T-cell (primary cell): Measurements from ENCODE around the gene CERS3. TPM values are rescaled to one million over a fixed set of nuclear protein-coding genes. Genes with fewer than 3 reads are reported as not detected.

ENCODE experiments used
- ATAC-seq, 4 experiments: fragments of 200-7000 bp in 3 of 4; fragments of 150-1000 bp in 1 of 4; cut with Tn5 transposase; replicated peaks in 1 of 4; 1 replicate in 3 of 4; 2 replicates in 1 of 4; pipeline ENCODE4 v1.10.0; 2021; ENCODE audit warnings: moderate library complexity in 3 of 4, mild to moderate bottlenecking in 2 of 4, moderate number of reproducible peaks in 1 of 4
- CTCF ChIA-PET, 2 donors: fragments of 300-600 bp; sonication (Branson Sonifier 250); formaldehyde crosslinking; loops; one replicate each; lab custom pipeline; 2022; ENCODE audit warnings: antibody characterized with exemption in 2 of 2; lab: Charles Lee
- POLR2A ChIA-PET, 2 donors: fragments of 300-600 bp; sonication (Branson Sonifier 250); formaldehyde crosslinking; loops; one replicate each; lab custom pipeline; 2022; ENCODE audit warnings: antibody characterized with exemption in 2 of 2; lab: Charles Lee
- DNase-seq, 35 experiments: peaks; one replicate each; pipeline versions ENCODE4 v3.0.0 to v3.0.0-alpha.2; 2013 to 2023
- H3K27ac ChIP-seq: one replicate; pipeline ENCODE4 v1.5.1; 2013; ENCODE audit warnings: low read length
- H3K27me3 ChIP-seq, 2 experiments: replicated peaks in 1 of 2; 1 replicate in 1 of 2; 2 replicates in 1 of 2; pipeline versions ENCODE4 v1.6.1 to v1.7.0; 2013; ENCODE audit warnings: low read length in 1 of 2, mixed read lengths in 1 of 2; ENCODE audit not compliant: control insufficient read depth in 2 of 2, insufficient read depth in 2 of 2; ENCODE audit errors: extremely low read depth in 1 of 2
- H3K36me3 ChIP-seq, 2 donors: 1 replicate in 1 of 2; 2 replicates in 1 of 2; pipeline versions ENCODE4 v1.6.1 to v1.7.0; 2013; ENCODE audit warnings: low read length in 1 of 2; ENCODE audit not compliant: control insufficient read depth in 2 of 2, insufficient read depth in 1 of 2; ENCODE audit errors: extremely low read depth in 1 of 2
- H3K4me1 ChIP-seq, 2 experiments: 1 replicate in 1 of 2; 2 replicates in 1 of 2; pipeline versions ENCODE4 v1.6.1 to v1.7.0; 2013; ENCODE audit warnings: low read length in 2 of 2, mixed read lengths in 1 of 2; ENCODE audit not compliant: insufficient read depth in 2 of 2, control insufficient read depth in 1 of 2; ENCODE audit errors: extremely low read depth in 1 of 2
- H3K4me3 ChIP-seq, 2 donors: 1 replicate in 1 of 2; 2 replicates in 1 of 2; pipeline versions ENCODE4 v1.5.1 to v1.7.0; 2013; ENCODE audit warnings: mild to moderate bottlenecking in 2 of 2, low read length in 1 of 2, moderate library complexity in 1 of 2; ENCODE audit not compliant: control insufficient read depth in 1 of 2; ENCODE audit errors: extremely low read depth in 1 of 2
- H3K9me3 ChIP-seq: 2 replicates; pipeline ENCODE4 v1.7.0; 2013
- H3K27ac Mint-ChIP-seq, 2 donors: one replicate each; pipeline ENCODE4 v1.8.0; 2020 to 2021; ENCODE audit warnings: mild to moderate bottlenecking in 2 of 2, mixed read lengths in 2 of 2
- H3K27me3 Mint-ChIP-seq, 2 donors: one replicate each; pipeline ENCODE4 v1.8.0; 2021 to 2022; ENCODE audit warnings: mixed read lengths in 2 of 2
- H3K36me3 Mint-ChIP-seq: one replicate; pipeline ENCODE4 v1.8.0; 2021; ENCODE audit warnings: mixed read lengths
- H3K4me1 Mint-ChIP-seq, 3 donors: one replicate each; pipeline ENCODE4 v1.8.0; 2020 to 2022; ENCODE audit warnings: mixed read lengths in 3 of 3, mild to moderate bottlenecking in 1 of 3
- H3K4me3 Mint-ChIP-seq, 3 donors: one replicate each; pipeline ENCODE4 v1.8.0; 2020 to 2022; ENCODE audit warnings: mild to moderate bottlenecking in 3 of 3, mixed read lengths in 3 of 3, moderate library complexity in 3 of 3
- H3K9me3 Mint-ChIP-seq, 3 donors: one replicate each; pipeline ENCODE4 v1.8.0; 2020 to 2022; ENCODE audit warnings: mixed read lengths in 3 of 3
- WGBS: methylation state at CpG from one replicate; pipeline ENCODE4 v1.1.5; 2013; ENCODE audit warnings: missing lambda C conversion rate; ENCODE audit not compliant: insufficient coverage; 5-methylcytosine and 5-hydroxymethylcytosine counted together
- total RNA-seq, 35 experiments: library from RNA in 6 of 35; stranded (reverse) in 6 of 35; fragments of 120-200 nt in 1 of 35; gene quantifications; one replicate each; pipeline versions ENCODE4 v1.2.1 to v1.2.4 and lab custom pipeline; 2013 to 2026

Gene CERS3
- total RNA-seq, 5 donors from 2014 or later (not counting 1 experiment from before 2014, with no cell fraction given), result 1.1 to 3.5 (median 2.6) TPM

DNA sequence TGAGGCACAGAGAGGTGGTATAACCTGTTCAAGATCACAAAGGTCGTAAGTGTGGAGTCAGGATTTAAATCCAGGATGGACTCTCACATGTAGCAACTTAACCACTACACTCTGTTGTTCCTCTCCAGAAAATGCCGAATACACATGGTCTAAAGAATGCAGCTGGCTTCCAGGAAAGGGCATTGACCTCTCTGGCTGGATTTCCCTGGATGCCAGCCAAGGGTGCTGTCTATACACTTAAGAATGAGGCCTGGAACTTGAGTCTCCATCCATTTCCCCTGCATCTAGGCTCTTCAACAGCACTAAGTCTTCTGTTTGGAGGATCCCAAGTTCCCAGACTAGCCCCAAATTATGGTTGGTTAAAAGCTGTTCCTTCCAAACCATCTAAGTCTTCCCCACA lies 60.5 kb downstream of the CERS3 start:
- Histone ChIP-seq H3K4me1 (peaks cover 2 to 4% of the 10 kb centered on the region in 2 experiments), H3K27me3 (no peaks in the 10 kb centered on the region), H3K36me3 (no peaks in the 10 kb centered on the region), H3K27ac (no peak overlapping the region), H3K9me3 (no peaks in the 10 kb centered on the region), H3K4me3 (no peak overlapping the region)
- ATAC-seq (no peak), DNase-seq (no peak)
- peaks cover 0 to 5% of the 10 kb centered on the region in 2 donors for H3K27me3 Mint-ChIP-seq
- H3K27ac Mint-ChIP-seq, result no peak overlapping the region
- POLR2A ChIA-PET, result no interaction called here
- H3K4me1 Mint-ChIP-seq, result peaks cover 16 to 17% (median 17%) of the 10 kb centered on the region in 3 donors
- peaks cover 35% of the 10 kb centered on the region for H3K36me3 Mint-ChIP-seq
- CTCF ChIA-PET, result no interaction called here
- peaks cover 0 to 4% (median 0%) of the 10 kb centered on the region in 3 donors for H3K9me3 Mint-ChIP-seq
- no peak overlapping the region for H3K4me3 Mint-ChIP-seq
- WGBS, result 67% methylated on average over 1 of the region's 2 CpGs

DNA sequence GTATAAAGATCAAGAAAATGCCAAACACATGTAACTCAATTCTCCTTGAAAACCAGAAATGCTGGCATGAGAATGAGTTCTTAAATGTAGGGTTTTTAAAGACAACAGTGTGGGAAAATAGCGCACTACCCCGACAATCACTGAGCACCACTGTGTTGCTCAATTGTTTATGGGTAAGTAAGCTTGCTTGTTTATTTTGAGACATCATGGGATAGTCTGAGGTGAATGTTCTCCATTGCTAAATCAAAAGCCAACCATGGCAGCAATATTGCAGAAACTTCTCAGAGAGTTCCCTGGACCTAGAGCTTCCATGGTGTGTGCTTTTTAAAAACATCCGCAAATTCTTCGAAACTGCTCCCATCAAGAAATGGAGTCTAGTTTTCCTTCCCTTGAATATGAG lies 62.7 kb downstream of the CERS3 start:
- CTCF ChIA-PET, result no interaction called here

DNA sequence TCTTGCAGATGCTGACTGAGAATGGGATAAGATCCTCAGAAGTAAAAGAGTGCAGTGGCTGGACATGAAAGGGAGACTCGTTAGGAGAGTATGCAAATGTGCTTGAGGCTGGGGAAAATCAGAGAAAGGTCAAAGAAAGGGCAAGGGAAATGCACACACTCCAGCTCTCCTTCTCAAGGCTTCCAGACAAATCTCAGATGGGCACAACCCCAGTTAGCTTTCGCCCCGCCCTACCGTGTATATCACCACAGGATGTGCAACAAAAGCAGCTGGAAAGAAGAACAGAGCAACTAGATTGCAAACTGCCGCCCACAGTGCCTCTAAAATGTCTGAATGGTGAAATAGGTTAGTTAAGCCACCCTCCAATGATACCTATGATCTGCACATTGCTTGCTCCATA lies 63.9 kb downstream of the CERS3 start:
- Histone ChIP-seq H3K4me1 (peaks cover 2 to 4% of the 10 kb centered on the region in 2 experiments), H3K4me3 (no peak overlapping the region), H3K27me3 (no peaks in the 10 kb centered on the region), H3K27ac (no peak overlapping the region), H3K36me3 (no peaks in the 10 kb centered on the region), H3K9me3 (no peaks in the 10 kb centered on the region)
- DNase-seq (peak in 3 of 35 experiments; percentile 0 to 6 (median 2)), ATAC-seq (peak in 1 of 4 experiments; percentile 47)
- CTCF ChIA-PET, result no interaction called here
- Mint-ChIP-seq H3K4me1 (peaks cover 17 to 24% (median 18%) of the 10 kb centered on the region in 3 donors), H3K4me3 (no peak overlapping the region), H3K9me3 (no peaks in the 10 kb centered on the region), H3K27me3 (peaks cover 0 to 2% of the 10 kb centered on the region in 2 donors), H3K27ac (no peak overlapping the region), H3K36me3 (peaks cover 18% of the 10 kb centered on the region)
- POLR2A ChIA-PET, result no interaction called here
- no CpG with 5 or more reads among the region's 5 CpGs for WGBS

More for the DNA sequence above, 62.7 kb downstream of the CERS3 start:
- no peaks in the 10 kb centered on the region for H3K27me3 ChIP-seq
- WGBS, result 75% methylated on average over 2 of the region's 4 CpGs
- DNase-seq (no peak), ATAC-seq (no peak)
- Mint-ChIP-seq H3K4me3 (no peak overlapping the region), H3K36me3 (peaks cover 27% of the 10 kb centered on the region), H3K27me3 (peaks cover 0 to 5% of the 10 kb centered on the region in 2 donors), H3K4me1 (peaks cover 16 to 17% (median 17%) of the 10 kb centered on the region in 3 donors), H3K27ac (no peak overlapping the region), H3K9me3 (no peaks in the 10 kb centered on the region)
- H3K4me3 ChIP-seq, result no peak overlapping the region
- H3K9me3 ChIP-seq, result no peaks in the 10 kb centered on the region
- no peak overlapping the region for H3K27ac ChIP-seq
- peaks cover 2 to 4% of the 10 kb centered on the region in 2 experiments for H3K4me1 ChIP-seq
- H3K36me3 ChIP-seq, result no peaks in the 10 kb centered on the region
- POLR2A ChIA-PET, result no interaction called here

DNA sequence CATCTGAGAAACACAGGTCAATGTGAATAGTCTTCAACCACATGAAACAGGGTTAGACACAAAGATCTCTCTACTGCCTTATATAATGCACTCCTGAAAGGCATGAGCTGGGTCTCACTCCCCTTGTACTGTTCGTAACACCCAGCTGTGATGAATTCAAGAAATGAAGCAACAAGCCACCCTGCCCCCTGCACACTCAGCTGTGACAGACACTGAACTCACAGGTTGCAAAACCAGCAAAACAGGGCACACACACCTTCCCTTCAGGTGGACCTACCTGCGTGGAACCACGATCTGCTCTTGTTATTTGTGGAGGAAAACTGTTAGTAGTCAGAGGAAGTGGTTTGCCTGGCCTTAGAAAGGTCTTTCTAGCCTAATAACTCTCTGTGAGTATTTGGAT lies 64.5 kb downstream of the CERS3 start:
- ATAC-seq, result no peak
- H3K27me3 Mint-ChIP-seq, result no peaks in the 10 kb centered on the region
- POLR2A ChIA-PET, result no interaction called here
- DNase-seq, result no peak
- Histone ChIP-seq H3K27me3 (no peaks in the 10 kb centered on the region), H3K27ac (no peak overlapping the region), H3K9me3 (no peaks in the 10 kb centered on the region), H3K4me1 (peaks cover 2 to 4% of the 10 kb centered on the region in 2 experiments), H3K4me3 (no peak overlapping the region), H3K36me3 (no peaks in the 10 kb centered on the region)
- no peak overlapping the region for H3K27ac Mint-ChIP-seq
- no peak overlapping the region for H3K4me3 Mint-ChIP-seq
- H3K9me3 Mint-ChIP-seq, result no peaks in the 10 kb centered on the region
- WGBS, result 33% methylated on average over 3 of the region's 3 CpGs
- H3K36me3 Mint-ChIP-seq, result peaks cover 15% of the 10 kb centered on the region
- peaks cover 17 to 24% (median 18%) of the 10 kb centered on the region in 3 donors for H3K4me1 Mint-ChIP-seq
- CTCF ChIA-PET, result no interaction called here

DNA sequence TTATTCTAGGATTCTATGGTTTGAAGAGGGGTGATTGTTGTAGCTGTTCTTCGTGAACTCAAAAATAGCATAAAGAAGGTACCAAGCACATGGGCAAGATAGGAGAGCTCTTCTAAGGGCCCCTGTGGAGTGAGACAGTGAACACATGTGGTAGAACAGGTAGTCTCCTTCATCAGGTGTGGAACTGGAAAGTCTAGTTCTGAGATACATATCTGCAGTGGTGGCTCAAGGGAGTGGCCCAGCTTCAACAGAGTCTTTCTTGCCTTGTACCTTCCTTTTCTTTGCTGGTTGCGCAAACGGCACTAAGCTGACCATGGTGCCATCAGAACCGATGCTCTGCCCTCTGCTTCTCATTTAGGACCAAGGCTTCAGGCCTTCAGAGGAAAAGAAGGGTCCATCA lies 65.2 kb downstream of the CERS3 start:
- Histone ChIP-seq H3K36me3 (no peaks in the 10 kb centered on the region), H3K4me3 (no peak overlapping the region), H3K27me3 (no peaks in the 10 kb centered on the region), H3K4me1 (peaks cover 2 to 4% of the 10 kb centered on the region in 2 experiments), H3K27ac (no peak overlapping the region), H3K9me3 (no peaks in the 10 kb centered on the region)
- Mint-ChIP-seq H3K9me3 (peaks cover 0 to 3% (median 2%) of the 10 kb centered on the region in 3 donors), H3K4me1 (peaks cover 17 to 24% (median 18%) of the 10 kb centered on the region in 3 donors), H3K27ac (no peak overlapping the region), H3K27me3 (no peaks in the 10 kb centered on the region), H3K36me3 (peaks cover 8% of the 10 kb centered on the region), H3K4me3 (no peak overlapping the region)
- ATAC-seq (no peak), DNase-seq (no peak)
- ChIA-PET CTCF (no interaction called here), POLR2A (interaction anchor here in 1 of 2 donors (0.6 kb wide), 1 partner anchor 150 kb away, joined by 6 read pairs; no protein-coding TSS in a partner anchor)
- WGBS, result 95% methylated on average over 3 of the region's 4 CpGs

DNA sequence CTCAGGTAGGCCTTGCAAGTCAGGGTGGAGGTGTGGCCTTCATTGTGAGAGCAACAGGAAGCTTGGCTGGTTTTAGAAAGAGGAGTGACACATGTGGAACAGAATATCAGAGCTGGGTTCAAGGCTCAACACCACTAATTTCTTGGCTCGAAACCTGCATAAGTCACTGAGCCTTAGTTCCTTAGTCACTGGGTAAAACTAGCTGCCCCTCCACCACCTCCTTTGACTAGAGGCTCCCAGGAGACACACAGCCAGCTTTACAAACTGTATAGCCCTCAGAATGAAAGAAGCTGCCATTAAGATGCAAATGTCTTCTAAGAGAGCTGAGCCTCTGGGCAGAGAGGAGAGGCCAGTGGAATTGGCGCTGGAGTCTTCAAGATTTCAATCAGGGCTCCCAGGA lies 67.7 kb downstream of the CERS3 start:
- H3K27me3 Mint-ChIP-seq, result no peaks in the 10 kb centered on the region
- no CpG with 5 or more reads among the region's 2 CpGs for WGBS
- Histone ChIP-seq H3K27ac (no peak overlapping the region), H3K4me1 (peaks cover 2 to 4% of the 10 kb centered on the region in 2 experiments), H3K27me3 (no peaks in the 10 kb centered on the region), H3K4me3 (no peak overlapping the region), H3K9me3 (no peaks in the 10 kb centered on the region), H3K36me3 (no peaks in the 10 kb centered on the region)
- peaks cover 17 to 24% (median 18%) of the 10 kb centered on the region in 3 donors for H3K4me1 Mint-ChIP-seq
- H3K9me3 Mint-ChIP-seq, result peaks cover 0 to 3% (median 2%) of the 10 kb centered on the region in 3 donors
- no peak overlapping the region for H3K27ac Mint-ChIP-seq
- ChIA-PET CTCF (no interaction called here), POLR2A (no interaction called here)
- peaks cover 4% of the 10 kb centered on the region for H3K36me3 Mint-ChIP-seq
- no peak overlapping the region for H3K4me3 Mint-ChIP-seq
- DNase-seq, result no peak
- no peak for ATAC-seq
